GM21576 (cell line): ENCODE measurements around the gene CAB39L.

Experiments
- ATAC-seq: cut with Tn5 transposase; IDR thresholded peaks from one replicate; pipeline ENCODE4 v1.9.1; 2021; ENCODE audit warnings: mild to moderate bottlenecking, moderate library complexity; ENCODE audit not compliant: unreplicated experiment

Gene CAB39L

DNA sequence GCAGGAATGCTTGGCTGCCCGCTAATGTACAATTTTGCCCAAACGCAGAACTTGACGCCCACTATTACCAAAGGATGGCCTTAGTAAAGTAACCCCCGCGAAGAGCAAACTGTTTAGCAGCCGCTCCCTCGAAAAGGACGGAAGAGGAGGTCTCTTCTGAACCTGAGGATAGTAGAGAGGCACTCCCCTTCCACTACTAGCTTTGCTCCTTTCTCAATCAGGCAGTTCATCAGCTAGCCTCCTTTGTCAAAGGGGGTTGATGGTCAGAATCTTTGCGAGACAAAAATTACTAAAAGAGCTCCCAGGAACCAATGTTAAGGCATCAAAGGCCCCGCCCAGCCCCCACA is 534 bp downstream of the CAB39L start:
- no peak for ATAC-seq

DNA sequence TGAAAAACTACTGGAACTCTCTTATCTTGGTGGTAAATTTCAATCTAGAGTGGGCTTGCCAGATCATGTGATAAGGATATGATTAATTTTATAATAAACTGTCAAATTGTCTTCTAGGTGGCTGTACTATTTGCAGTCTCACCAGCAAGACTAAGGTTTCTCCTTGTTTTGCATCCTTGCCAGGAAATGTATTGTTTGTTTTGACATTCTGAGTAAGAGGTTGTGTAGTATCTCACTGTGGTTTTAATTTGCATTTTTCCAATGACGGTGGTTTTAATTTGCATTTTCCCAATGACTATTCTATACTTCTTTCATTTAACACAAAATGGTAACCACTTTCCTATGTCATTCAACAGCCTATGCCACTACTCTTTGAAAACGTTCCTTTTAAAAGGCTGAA is 2.0 kb downstream of the CAB39L start:
- no peak for ATAC-seq

DNA sequence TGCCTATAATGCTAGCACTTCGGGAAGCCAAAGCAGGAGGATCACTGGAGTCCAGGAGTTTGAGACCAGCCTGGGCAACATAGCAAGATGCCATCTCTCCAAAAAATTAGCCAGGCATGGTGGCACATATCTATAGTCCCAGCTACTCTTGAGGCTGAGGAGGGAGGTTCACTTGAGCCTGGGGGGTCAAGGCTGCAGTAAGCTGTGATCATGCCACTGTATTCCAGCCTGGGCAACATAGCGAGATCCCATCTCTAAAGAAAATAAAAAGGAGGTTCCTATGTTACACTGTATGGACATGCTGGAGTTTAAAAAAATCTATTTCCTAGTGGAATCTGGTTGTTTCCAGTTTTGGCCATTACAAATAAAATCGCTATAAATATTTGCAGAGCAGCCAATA is 2.6 kb downstream of the CAB39L start:
- no peak for ATAC-seq

DNA sequence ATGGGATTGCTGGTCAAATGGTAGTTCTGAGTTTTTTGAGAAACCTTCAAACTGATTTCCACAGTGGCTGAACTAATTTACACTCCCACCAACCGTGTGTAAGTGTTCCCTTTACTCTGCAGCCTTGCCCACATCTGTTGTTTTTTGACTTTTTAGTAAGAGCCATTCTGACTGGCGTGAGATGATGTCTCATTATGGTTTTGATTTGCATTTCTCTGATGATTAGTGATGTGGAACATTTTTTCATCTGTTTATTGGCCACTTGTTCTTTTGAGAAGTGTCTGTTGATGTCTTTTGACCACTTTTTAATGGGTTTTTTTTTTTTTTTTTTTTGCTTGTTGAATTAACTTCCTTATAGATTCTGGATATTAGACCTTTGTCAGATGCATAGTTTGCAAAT is 4.3 kb downstream of the CAB39L start:
- ATAC-seq: no peak

DNA sequence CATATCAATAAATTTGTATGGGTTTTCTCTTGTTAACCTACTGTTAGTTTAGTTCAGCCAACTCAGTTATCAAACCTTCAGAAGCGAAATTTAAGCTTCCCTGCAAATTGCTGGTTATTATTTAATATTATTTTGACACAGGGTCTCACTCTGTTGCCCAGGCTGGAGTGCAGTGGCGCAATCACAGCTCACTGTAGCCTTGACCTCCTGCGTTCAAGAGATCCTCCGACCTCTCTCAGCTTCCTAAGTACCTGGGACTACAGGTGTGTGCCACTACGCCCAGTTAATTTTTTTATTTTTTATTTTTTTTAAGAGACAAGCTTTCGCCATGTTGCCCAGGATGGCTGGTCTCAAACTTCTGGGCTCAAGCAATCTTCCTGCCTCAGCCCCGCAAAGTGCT is 6.2 kb downstream of the CAB39L start:
- ATAC-seq: no peak

DNA sequence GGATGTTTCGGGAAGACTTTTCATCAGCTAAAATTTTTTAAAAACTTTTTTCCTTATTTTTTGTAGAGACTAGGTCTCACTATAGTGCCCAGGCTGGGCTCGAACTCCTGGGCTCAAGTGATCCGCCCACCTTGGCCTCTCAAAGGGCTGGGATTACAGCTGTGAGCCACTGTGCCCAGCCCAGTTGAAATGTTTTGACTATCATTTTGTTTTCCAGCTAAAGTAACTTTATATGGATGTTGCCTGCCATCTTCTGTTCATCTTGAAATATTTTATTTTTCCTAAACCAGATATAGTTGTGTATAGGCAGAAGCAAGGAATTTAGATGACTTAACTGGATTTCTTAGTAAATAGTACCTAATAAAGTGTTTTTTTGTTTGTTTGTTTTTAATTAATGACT is 7.0 kb downstream of the CAB39L start:
- no peak for ATAC-seq

DNA sequence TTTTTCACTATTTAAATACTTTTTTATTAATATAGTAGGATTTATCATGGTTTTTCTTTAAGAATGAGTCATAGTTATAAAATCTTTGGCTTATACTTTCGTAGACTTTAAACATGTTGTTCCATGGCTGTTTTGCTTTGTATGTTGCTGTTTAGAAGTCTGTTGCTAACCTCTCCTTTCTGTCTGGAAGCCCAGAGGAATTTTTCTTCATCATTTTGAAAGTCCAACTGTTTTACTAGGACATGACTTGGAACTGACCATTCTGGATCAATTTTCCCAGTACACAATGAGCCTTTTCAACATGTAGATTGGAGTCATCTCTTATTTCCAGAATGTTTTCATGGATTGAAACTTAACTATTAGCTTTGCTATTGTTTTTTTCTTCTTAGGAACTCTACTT is 7.9 kb downstream of the CAB39L start:
- no peak for ATAC-seq

DNA sequence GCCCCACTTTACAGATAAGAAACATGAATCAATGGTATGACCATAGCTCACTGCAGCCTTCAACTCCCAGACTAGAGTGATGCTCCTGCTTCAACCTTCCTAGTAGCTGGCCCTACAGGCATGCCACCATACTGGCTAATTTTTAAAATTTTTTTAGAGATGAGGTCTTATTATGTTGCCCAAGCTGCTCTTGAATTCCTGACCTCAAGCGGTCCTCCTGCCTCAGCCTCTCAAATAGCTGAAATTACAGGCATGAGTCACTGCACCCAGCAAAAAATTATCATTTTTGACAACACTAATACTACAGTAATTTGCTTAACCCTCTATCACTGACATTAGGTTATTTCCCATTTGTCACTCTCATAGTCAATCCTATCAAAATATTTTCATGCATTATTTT is 14.7 kb downstream of the CAB39L start:
- no peak for ATAC-seq

DNA sequence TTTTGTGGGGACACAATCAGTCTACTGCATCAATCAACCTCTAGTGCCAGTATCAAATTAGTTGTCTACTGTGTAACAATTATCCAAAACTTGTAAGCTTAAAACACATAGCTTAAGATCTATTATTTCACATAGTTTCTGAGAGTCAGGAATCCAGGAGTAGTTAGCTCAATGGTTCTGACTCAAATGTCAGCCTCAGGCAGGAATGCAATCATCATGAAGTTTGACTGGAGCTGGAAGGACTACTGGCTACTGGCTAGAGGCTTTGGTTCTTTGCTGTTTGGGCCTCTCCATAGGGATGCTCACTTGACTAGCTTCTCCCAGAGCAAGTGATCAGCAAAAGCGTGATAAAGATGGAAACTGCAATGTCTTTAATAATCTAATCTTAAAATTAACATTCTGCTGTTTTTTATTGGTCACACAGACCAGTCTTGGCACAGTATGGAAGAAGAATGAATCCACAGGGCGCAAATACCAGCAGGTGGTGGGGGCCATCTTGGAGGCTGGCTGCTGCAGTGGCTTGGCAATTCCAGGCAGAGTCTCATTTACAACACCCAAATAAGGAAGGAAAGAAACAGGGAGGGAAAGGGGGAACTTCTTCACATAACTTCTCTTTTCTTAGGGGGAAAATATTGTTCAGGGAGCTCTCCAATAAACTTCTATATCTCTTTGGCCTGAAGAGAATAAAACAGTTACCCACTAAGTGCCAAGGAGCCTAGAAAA is 15.7 kb downstream of the CAB39L start:
- ATAC-seq: no peak

DNA sequence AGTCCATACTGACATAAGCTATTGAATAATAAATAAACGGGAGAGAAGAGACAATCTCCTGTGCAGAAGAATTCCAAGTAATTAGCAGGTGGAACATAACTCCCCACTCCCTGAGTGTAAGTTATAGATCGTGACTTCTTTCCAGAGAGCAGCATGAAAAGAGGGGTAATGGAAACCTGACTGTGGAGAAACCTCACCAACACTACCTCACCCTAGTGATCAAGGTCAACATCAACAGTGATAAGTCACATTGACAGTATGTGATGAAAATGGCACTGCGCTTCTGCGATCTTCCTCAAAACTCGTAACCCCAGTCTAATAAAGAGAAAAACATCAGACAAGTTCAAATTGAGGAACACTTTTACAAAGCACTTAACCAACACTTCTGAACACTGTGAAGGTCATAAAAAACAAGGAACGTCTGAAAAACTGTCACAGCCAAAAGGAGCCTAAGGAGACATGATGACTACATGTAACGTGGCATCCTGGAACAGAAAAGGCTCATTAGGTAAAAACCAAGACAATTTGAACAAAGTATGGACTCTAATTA is 19.8 kb downstream of the CAB39L start:
- ATAC-seq: no peak

DNA sequence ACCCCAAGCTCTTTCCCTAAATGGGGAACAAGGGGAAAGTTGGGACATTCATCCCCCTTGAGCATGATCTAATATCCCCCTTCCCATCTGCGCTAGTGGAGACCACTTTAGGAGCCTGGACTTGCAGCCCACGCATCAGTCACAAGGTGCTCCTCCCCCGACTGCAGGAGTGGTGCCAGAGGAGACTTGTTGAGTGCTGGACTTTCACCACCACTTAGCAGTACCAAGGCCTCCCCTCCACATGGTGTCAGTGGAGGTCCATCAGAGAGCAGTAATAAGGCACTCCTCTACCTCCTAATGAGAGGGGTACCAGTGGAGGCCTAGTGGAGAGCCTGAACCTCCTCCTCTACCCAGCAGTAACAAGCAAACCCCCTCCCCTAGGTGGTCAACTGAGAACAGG is 22.5 kb downstream of the CAB39L start:
- ATAC-seq: no peak

DNA sequence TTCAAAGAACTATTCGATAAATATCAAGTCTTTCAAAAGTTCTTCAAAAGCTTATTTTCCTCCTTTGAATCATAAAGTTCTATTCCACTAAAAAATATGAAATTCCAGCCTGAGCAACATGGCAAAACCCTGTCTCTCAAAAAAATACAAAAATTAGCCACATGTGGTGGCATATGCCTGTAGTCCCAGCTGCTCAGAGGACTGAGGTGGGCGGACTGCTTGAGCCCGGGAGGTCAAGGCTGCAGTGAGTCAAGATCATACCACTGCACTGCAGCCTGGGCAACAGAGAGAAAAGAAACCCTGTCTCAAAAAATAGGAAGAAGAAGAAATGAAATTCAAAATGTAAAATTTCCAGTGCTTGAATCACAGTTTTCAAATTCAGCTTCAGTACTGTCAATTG is 24.6 kb downstream of the CAB39L start:
- ATAC-seq: no peak

DNA sequence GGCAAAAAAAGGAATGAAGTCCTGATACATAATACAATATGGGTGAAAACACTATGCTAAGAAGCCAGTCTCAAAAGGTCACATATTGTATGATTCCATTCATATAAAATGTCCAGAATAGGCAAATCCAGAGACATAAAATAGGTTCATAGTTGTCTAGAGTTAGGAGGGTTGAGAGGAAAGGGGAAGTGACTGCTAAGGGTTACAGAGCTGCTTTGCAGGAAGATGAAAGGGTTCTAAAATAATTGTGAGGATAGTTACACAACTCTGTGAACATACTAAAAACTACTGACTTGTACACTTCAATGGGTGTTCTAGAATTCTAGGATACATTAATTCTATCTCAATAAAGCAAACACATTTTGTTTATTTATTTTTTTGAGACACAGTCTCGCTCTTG is 25.7 kb downstream of the CAB39L start:
- no peak for ATAC-seq

DNA sequence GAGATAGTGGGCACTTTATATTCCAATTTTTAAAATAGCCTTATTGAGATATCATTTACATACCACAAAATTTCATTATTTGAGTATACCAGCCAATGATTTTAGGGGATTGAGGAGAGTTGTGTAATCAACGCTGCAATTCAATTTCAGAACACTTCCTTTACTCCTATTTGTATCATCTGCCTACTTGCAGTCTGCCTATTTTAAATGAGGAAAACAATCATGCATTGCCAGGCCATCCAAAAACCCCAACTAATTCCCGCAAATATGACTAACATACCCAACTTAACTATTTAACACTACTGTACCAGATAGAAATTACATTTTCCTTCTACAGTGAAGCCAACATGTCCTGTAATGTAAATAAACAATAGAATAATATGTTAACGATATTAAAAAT is 26.7 kb downstream of the CAB39L start:
- ATAC-seq: no peak

DNA sequence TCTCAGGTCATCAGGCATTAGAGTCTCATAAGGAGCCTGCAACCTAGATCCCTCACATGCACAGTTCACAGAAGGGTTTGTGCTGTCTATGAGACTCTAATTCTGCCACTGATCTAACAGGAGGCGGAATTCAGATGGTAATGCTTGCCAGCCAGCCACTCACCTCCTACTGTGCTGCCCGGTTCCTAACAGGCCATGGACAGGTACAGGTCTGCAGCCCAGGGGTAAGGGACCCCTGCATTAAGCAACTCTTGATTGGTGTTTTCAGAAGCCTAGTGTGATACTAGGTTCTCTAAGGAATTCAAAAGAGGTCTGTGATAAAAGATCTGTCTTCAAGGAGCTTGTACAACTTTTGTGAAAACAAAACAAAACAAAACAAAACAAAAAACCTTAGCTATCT is 31.1 kb downstream of the CAB39L start:
- ATAC-seq: no peak

DNA sequence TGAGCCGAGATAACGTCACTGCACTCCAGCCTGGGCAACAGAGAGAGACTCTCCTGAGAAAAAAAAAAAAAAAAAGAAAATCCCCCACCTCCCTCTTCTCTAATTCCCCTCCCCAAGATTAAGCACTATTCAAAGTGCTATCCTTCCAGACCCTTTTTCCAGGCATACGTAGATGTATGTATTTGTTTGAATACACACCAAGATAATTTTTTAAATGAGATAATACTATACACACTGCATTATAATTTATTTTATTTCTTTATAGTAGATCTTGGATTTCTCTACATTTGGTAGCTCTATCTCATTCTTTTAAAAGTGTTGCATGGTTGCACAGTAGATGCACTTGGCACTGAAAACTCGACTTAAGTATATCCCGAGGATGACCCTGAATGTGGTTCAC is 32.5 kb downstream of the CAB39L start:
- no peak for ATAC-seq

DNA sequence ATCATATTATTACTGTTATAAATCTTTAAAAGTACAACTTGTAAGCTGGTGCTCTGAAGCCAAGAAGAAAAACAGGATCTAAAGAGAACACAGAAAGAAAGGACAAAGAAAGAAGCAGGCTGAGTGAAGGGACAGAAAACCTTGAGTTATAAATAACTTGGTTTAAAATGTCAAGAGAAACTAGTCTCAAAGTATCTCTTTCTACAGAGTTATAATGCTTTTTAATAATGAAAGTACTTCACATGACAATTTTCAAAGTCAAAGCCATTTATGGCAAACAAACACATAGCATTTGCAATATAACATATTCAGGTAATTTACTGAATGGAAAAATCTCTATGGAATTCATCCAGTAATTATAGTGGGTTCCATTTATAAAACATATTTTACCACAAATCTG is 33.4 kb downstream of the CAB39L start:
- ATAC-seq: no peak

DNA sequence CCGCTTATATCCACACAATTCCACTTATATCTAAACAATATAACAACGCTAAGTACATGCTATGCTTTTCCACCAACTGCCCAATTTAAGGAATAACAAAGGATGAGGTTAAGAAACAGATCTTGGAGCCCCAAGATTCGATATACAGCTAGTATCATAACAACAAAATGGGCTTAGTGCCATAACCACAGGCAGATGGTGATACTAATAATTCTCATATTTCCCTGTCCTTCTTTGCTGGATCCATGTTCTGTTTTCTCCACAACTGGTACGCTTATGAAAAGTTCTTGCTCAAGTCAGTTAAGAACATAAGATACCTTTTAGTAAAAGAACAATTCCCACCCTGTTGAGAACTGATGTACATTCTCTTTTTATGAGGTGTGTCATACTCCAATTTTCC is 33.9 kb downstream of the CAB39L start:
- ATAC-seq: no peak

DNA sequence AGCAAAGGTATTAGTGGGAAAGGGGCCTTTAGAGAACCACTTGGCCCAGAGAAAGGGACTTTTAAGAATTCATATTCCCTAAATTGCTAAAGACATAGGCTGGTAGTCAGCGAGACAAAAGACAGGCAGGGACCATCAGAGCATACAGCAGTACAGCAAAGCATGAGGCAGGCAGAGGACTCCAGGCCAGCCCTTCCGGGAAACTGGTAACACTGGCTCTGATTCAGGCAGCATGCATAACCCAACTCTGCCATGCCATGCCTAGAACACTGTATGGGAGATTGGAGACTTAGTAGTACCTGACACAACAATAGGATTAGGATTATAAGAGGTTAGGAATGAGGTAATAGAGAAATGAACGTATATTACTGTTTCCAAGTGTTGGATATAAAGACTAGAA is 34.9 kb downstream of the CAB39L start:
- no peak for ATAC-seq

DNA sequence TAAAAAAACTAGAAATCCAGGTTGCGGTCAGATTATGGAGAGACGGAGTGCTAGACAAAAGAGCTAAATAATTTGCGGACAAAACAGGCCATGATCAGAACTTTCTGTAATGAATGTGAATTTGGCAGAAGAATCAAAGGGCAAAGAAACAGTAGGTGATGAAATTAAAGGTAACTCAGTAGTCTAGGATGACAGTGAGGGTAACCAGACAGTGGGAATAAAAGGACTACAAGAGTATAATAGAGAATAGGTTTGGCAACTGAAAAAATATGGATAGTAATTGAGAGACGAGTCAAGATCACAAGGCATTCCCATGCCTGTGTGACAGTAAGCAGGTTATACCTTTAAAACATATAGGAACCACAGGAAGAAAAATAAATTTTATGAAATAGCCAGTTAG is 35.9 kb downstream of the CAB39L start:
- ATAC-seq: no peak

DNA sequence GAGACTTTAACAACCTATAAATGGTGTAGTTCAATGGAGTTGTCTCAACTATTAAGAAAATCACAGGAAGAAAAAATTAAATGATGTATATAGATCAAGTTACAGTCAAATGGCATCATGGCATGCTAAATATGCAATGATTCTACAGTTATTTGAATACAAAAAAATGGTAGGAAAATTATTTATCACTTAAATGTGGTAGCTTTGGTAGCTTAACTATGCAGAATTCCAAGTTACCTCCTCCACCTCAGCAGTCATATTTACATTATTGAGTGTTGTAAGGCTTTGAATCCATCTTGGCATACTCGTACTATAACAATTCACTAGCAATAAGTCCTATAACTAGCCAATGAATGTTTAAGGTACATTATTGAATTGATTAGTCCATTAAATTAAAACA is 36.8 kb downstream of the CAB39L start:
- no peak for ATAC-seq

DNA sequence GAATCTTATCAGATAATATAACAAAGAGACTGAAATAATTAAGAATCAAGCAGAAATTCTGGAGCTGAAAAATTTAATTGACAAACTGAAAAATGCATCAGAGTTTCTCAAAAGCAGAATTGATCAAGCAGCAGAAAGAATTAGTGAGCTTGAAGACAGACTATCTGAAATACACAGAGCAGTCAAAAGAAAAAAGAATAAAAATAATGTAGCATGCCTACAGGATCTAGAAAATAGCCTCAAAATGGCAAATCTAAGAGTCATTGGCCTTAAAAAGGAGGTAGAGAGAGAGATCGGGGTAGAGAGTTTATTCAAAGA is 39.2 kb downstream of the CAB39L start:
- no peak for ATAC-seq

DNA sequence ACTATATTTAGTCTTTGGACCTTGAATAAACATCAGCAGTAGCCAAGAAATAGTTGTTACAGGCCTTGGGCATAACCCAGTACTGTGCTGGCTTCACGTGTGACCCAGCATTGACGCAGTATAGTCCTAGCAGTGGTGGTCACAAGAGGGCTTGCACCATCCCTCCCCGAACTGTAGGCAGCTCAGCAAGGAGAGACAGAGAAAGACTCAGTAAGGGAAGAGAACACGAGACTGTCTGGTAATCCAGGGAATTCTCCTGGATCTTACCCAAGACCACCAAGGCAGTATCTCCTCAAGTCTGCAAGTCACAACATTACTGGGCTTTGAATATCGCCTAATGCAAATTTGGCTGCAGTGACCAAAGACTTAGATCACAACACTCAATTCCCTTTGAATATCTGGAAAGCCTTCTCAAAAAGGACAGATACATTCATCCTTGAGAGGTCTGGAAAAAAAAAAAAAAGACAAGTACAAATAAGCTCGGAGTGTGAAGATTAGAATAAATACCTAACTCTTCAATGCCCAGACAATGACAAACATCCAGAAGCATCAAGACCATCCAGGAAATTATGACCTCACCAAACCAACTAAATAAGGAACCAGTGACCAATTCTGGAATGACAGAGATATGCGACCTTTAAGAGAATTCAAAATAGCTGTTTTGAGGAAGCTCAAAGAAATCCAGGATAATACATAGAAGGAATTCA is 39.7 kb downstream of the CAB39L start:
- no peak for ATAC-seq
